GM23338 (cell line): Measurements from ENCODE around the gene TMEM127. TPM values are rescaled to one million over a fixed set of nuclear protein-coding genes. Genes with fewer than 3 reads are reported as not detected.

ENCODE experiments used
- ATAC-seq: fragments of 200-7000 bp; cut with Tn5 transposase; 3 replicates; pipeline ENCODE4 v1.9.1; 2020
- DNase-seq: peaks from one replicate; pipeline ENCODE4 v3.0.0-alpha.2; 2015; ENCODE audit warnings: low spot score
- H2AFZ ChIP-seq: fragments of 200-600 bp; sonication (generic); 2 replicates; pipeline ENCODE4 v1.8.0; 2016; ENCODE audit warnings: antibody characterized with exemption, mild to moderate bottlenecking, moderate library complexity
- H3F3A ChIP-seq: fragments of 200-600 bp; sonication (generic); replicated peaks from 2 replicates; pipeline ENCODE4 v1.8.0; 2017; ENCODE audit warnings: antibody characterized with exemption, mixed run types, low read depth
- H3K27ac ChIP-seq: fragments of 200-600 bp; sonication (generic); 2 replicates; pipeline ENCODE4 v1.6.1; 2016; ENCODE audit warnings: low read depth
- H3K27me3 ChIP-seq: fragments of 200-600 bp; sonication (generic); 2 replicates; pipeline ENCODE4 v1.8.0; 2016; ENCODE audit warnings: mild to moderate bottlenecking, mixed run types, moderate library complexity; ENCODE audit not compliant: insufficient read depth
- H3K36me3 ChIP-seq: fragments of 200-600 bp; sonication (generic); 2 replicates; pipeline ENCODE4 v1.8.0; 2016; ENCODE audit warnings: mild to moderate bottlenecking; ENCODE audit not compliant: insufficient read depth
- H3K4me1 ChIP-seq: fragments of 200-600 bp; sonication (generic); 2 replicates; pipeline ENCODE4 v1.8.0; 2016; ENCODE audit warnings: mild to moderate bottlenecking, moderate library complexity; ENCODE audit not compliant: insufficient read depth
- H3K4me2 ChIP-seq: fragments of 200-600 bp; sonication (generic); 2 replicates; pipeline ENCODE4 v1.7.1; 2017; ENCODE audit warnings: mixed run types
- H3K4me3 ChIP-seq: fragments of 200-600 bp; sonication (generic); 2 replicates; pipeline ENCODE4 v1.6.1; 2016; ENCODE audit warnings: mixed run types
- H3K79me2 ChIP-seq: fragments of 200-600 bp; sonication (generic); replicated peaks from 2 replicates; pipeline ENCODE4 v1.8.0; 2017; ENCODE audit warnings: mild to moderate bottlenecking; ENCODE audit not compliant: insufficient read depth
- H3K9me2 ChIP-seq: fragments of 200-600 bp; sonication (generic); 2 replicates; pipeline ENCODE4 v1.8.0; 2017; ENCODE audit not compliant: insufficient read depth
- H4K20me1 ChIP-seq: fragments of 200-600 bp; sonication (generic); replicated peaks from 2 replicates; pipeline ENCODE4 v1.8.0; 2017; ENCODE audit warnings: mild to moderate bottlenecking; ENCODE audit not compliant: insufficient read depth
- H3K27ac Mint-ChIP-seq: 2 replicates; pipeline ENCODE4 v1.8.0; 2020; ENCODE audit warnings: inconsistent platforms, mild to moderate bottlenecking, moderate library complexity, mixed read lengths
- H3K27me3 Mint-ChIP-seq: 3 replicates; pipeline ENCODE4 v1.8.0; 2022; ENCODE audit warnings: low read depth, mild to moderate bottlenecking, moderate library complexity, mixed read lengths, inconsistent platforms; ENCODE audit not compliant: insufficient read depth, poor library complexity
- H3K36me3 Mint-ChIP-seq: 3 replicates; pipeline ENCODE4 v1.8.0; 2021; ENCODE audit warnings: low read depth, mild to moderate bottlenecking, inconsistent platforms, moderate library complexity, mixed read lengths
- H3K4me1 Mint-ChIP-seq: 3 replicates; pipeline ENCODE4 v1.8.0; 2020; ENCODE audit warnings: mild to moderate bottlenecking, inconsistent platforms, mixed read lengths
- H3K4me3 Mint-ChIP-seq: 3 replicates; pipeline ENCODE4 v1.8.0; 2021; ENCODE audit warnings: moderate library complexity, mild to moderate bottlenecking, inconsistent platforms, mixed read lengths
- H3K9me3 Mint-ChIP-seq: 3 replicates; pipeline ENCODE4 v1.8.0; 2020; ENCODE audit warnings: moderate library complexity, mild to moderate bottlenecking, inconsistent platforms, mixed read lengths
- CREB1 ChIP-seq: fragments of 250-450 bp; sonication (Bioruptor Pico); IDR thresholded peaks from 2 replicates; pipeline ENCODE4 v1.5.0; 2020; ENCODE audit warnings: low read depth, mild to moderate bottlenecking, moderate library complexity
- ETS1 ChIP-seq: IDR thresholded peaks from 2 replicates; pipeline ENCODE4 v1.6.1; 2016; ENCODE audit warnings: antibody characterized with exemption
- EZH2 ChIP-seq: fragments of 200-600 bp; sonication (generic); IDR thresholded peaks from one replicate; pipeline ENCODE4 v1.8.0; 2017; ENCODE audit warnings: antibody characterized with exemption, mild to moderate bottlenecking, low read depth; ENCODE audit not compliant: unreplicated experiment
- EZH2phosphoT487 ChIP-seq: fragments of 200-600 bp; sonication (generic); IDR thresholded peaks from one replicate; pipeline ENCODE4 v1.8.1; 2018; ENCODE audit warnings: antibody characterized with exemption; ENCODE audit not compliant: unreplicated experiment
- NANOG ChIP-seq: IDR thresholded peaks from 2 replicates; pipeline ENCODE4 v1.6.1; 2016; ENCODE audit warnings: antibody characterized with exemption, borderline replicate concordance
- STAT1 ChIP-seq: IDR thresholded peaks from one replicate; pipeline ENCODE4 v1.6.1; 2016; ENCODE audit warnings: antibody characterized with exemption; ENCODE audit not compliant: unreplicated experiment
- ZNF462 ChIP-seq: fragments of 250-450 bp; sonication (Bioruptor Pico); IDR thresholded peaks from 2 replicates; pipeline ENCODE4 v1.5.0; 2020; ENCODE audit warnings: mild to moderate bottlenecking, moderate library complexity
- polyA plus RNA-seq: library from polyadenylated mRNA; unstranded; fragments of >200 nt; fragmentation: Nextera tagmentation; extraction: Ambion mirVana; gene quantifications from 2 replicates; pipeline ENCODE4 v1.2.1, GENCODE V29; 2016
- total RNA-seq: library from RNA; depleted of rRNA; stranded (reverse); fragments of >200 nt; shearing (Covaris generic); gene quantifications from 2 replicates; pipeline ENCODE4 v1.2.3, GENCODE V29; 2014

TMEM127 gene
- total and polyA plus RNA-seq, 2 experiments from 2014 or later = 4.9 to 19.9 TPM

GRCh38 chr2:96245609-96246390 lies 20.0 kb downstream of the TMEM127 start:
- Histone ChIP-seq H3K36me3 (no peaks in the 10 kb centered on the region), H3K27ac (no peak overlapping the region), H3K4me1 (no peaks in the 10 kb centered on the region; the same call in 1 of the 2 replicates), H3F3A (no peaks in the 10 kb centered on the region), H2AFZ (no peak overlapping the region), H4K20me1 (no peaks in the 10 kb centered on the region), H3K27me3 (no peaks in the 10 kb centered on the region), H3K9me2 (no peaks in the 10 kb centered on the region), H3K79me2 (no peaks in the 10 kb centered on the region), H3K4me2 (no peak overlapping the region), H3K4me3 (no peak overlapping the region)
- Mint-ChIP-seq H3K27me3 (no peaks in the 10 kb centered on the region), H3K4me3 (no peak overlapping the region; the same call in 2 of the 3 replicates), H3K27ac (no peak overlapping the region), H3K4me1 (peaks cover 8% of the 10 kb centered on the region), H3K9me3 (no peaks in the 10 kb centered on the region; the same call in 1 of the 3 replicates), H3K36me3 (peaks cover 3% of the 10 kb centered on the region; the same call in 2 of the 3 replicates)
- ATAC-seq (no peak), DNase-seq (no peak)
- TF ChIP-seq ETS1 (no peak), ZNF462 (CRISPR knock-in tag) (no peak), EZH2phosphoT487 (no peak), STAT1 (no peak), NANOG (no peak), EZH2 (no peak), CREB1 (CRISPR knock-in tag) (no peak)
